ENCODE results near the gene PITPNC1. TPM values are rescaled to one million over a fixed set of nuclear protein-coding genes. Genes with fewer than 3 reads are reported as not detected.

The PITPNC1 gene
- total RNA-seq, 1 experiment from 2014 or later = 23.1 TPM

DNA sequence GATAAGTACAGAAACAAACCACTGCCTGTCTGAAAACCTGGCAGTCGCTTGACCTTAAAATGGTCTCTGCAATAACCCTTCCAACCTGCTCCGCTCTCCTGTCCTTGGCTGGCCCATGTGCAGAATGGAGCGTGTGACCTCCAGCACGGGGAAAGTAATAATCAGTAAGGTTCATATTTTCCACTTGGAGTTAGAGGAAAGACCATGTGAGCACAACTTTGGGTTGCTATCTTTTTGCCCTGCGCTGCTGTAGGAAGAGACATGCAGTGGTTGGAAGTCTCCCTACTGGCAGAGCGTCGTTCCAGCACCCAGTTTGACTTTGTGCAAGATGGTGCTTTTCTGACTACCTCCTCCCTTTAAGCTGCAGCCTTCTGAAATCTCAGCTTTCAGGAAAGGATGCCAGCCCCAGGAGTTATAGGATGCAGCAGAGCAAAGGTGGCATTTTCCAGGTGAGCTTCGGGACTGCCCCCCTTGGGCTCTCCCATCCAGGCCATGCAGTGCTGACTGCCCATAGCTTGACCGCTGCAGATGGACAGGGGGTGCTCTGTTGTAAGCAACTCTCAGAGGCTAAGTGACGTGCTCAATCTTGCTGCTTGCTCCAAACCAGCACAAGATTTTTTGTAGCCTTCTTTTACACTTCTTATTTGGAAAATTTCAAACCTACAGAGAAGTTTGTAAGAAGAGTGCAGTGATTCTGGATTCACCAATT, 230.0 kb downstream of the PITPNC1 start:
- CTCF ChIA-PET = no interaction called here
- Histone ChIP-seq H3K79me2 (ENCODE audit: low read length) (no peaks in the 10 kb centered on the region), H3K4me3 (ENCODE audit: low read length) (no peak overlapping the region), H4K20me1 (ENCODE audit: low read length) (no peaks in the 10 kb centered on the region), H3K27ac (ENCODE audit: low read length) (no peak overlapping the region), H2AFZ (ENCODE audit: low read length) (no peak overlapping the region), H3K4me1 (ENCODE audit: insufficient read depth, low read length) (peaks cover 18% of the 10 kb centered on the region), H3K9me2 (replicated peaks; ENCODE audit: low read length) (no peaks in the 10 kb centered on the region), H3F3A (ENCODE audit: low read length, unreplicated experiment) (no peaks in the 10 kb centered on the region), H3K9ac (ENCODE audit: low read length) (no peak overlapping the region), H3K9me3 (ENCODE audit: low read length) (no peaks in the 10 kb centered on the region), H3K4me2 (ENCODE audit: low read length) (no peak overlapping the region), H3K36me3 (ENCODE audit: low read depth, low read length) (no peaks in the 10 kb centered on the region), H3K27me3 (ENCODE audit: low read length) (no peaks in the 10 kb centered on the region)
- POLR2A ChIA-PET (ENCODE audit: unreplicated experiment) = no interaction called here
- no peak for DNase-seq
- intact Hi-C loops (cut with micrococcal nuclease) = no loop called here
- ATAC-seq = no peak
- TF ChIP-seq EZH2phosphoT487 (IDR thresholded peaks at IDR 0.05; ENCODE audit: borderline replicate concordance, low read length) (no peak), EZH2 (IDR thresholded peaks at IDR 0.05; ENCODE audit: low read length, unreplicated experiment) (no peak)
- TF ChIP-seq, protein P1, sequence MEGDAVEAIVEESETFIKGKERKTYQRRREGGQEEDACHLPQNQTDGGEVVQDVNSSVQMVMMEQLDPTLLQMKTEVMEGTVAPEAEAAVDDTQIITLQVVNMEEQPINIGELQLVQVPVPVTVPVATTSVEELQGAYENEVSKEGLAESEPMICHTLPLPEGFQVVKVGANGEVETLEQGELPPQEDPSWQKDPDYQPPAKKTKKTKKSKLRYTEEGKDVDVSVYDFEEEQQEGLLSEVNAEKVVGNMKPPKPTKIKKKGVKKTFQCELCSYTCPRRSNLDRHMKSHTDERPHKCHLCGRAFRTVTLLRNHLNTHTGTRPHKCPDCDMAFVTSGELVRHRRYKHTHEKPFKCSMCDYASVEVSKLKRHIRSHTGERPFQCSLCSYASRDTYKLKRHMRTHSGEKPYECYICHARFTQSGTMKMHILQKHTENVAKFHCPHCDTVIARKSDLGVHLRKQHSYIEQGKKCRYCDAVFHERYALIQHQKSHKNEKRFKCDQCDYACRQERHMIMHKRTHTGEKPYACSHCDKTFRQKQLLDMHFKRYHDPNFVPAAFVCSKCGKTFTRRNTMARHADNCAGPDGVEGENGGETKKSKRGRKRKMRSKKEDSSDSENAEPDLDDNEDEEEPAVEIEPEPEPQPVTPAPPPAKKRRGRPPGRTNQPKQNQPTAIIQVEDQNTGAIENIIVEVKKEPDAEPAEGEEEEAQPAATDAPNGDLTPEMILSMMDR (conservative IDR thresholded peaks at IDR 0.05; ENCODE audit: low read depth, low read length) = no peak
- no TSS peak for BruUV-seq (replicated peaks)

DNA sequence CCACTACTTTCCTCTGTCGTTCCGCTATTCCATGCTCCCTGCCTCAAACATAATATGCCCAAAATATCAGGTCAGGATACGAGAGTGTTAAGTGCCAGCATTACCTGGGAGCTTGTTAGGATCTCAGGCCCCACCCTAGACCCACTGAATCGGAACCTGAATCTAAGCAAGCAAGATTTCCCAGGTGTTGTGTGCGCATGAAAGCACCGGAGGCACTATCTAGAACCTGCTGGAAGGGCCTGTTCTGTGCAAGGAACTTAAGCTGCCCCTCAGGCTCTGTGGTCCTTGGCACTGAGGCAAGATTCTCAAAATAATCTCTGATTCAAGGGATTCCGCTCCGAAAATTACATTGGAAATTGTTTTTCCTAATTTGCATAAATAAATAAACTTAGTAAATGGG, 233.0 kb downstream of the PITPNC1 start:
- no peaks in the 10 kb centered on the region for H3F3A ChIP-seq (ENCODE audit: low read length, unreplicated experiment)
- no peaks in the 10 kb centered on the region for H3K27me3 ChIP-seq (ENCODE audit: low read length)
- H3K9me2 ChIP-seq (replicated peaks; ENCODE audit: low read length) = no peaks in the 10 kb centered on the region
- peaks cover 18% of the 10 kb centered on the region for H3K4me1 ChIP-seq (ENCODE audit: insufficient read depth, low read length)
- no peak for DNase-seq
- H2AFZ ChIP-seq (ENCODE audit: low read length) = no peak overlapping the region
- no peak overlapping the region for H3K4me3 ChIP-seq (ENCODE audit: low read length)
- H3K9me3 ChIP-seq (ENCODE audit: low read length) = no peaks in the 10 kb centered on the region
- no peak overlapping the region for H3K9ac ChIP-seq (ENCODE audit: low read length)
- BruUV-seq (replicated peaks) = no TSS peak
- no peak for ATAC-seq
- no peak for TF ChIP-seq EZH2phosphoT487 (IDR thresholded peaks at IDR 0.05; ENCODE audit: borderline replicate concordance, low read length)
- TF ChIP-seq, protein P1 (conservative IDR thresholded peaks at IDR 0.05; ENCODE audit: low read depth, low read length) = no peak
- no peak for TF ChIP-seq EZH2 (IDR thresholded peaks at IDR 0.05; ENCODE audit: low read length, unreplicated experiment)
- CTCF ChIA-PET = interaction anchor here (1.1 kb wide), 1 partner anchor 8 kb away, joined by 4 read pairs; no protein-coding TSS in a partner anchor
- POLR2A ChIA-PET (ENCODE audit: unreplicated experiment) = no interaction called here
- no peaks in the 10 kb centered on the region for H3K36me3 ChIP-seq (ENCODE audit: low read depth, low read length)
- intact Hi-C loops (cut with micrococcal nuclease) = no loop called here
- H3K27ac ChIP-seq (ENCODE audit: low read length) = no peak overlapping the region
- no peak overlapping the region for H3K4me2 ChIP-seq (ENCODE audit: low read length)
- no peaks in the 10 kb centered on the region for H4K20me1 ChIP-seq (ENCODE audit: low read length)
- H3K79me2 ChIP-seq (ENCODE audit: low read length) = no peaks in the 10 kb centered on the region

DNA sequence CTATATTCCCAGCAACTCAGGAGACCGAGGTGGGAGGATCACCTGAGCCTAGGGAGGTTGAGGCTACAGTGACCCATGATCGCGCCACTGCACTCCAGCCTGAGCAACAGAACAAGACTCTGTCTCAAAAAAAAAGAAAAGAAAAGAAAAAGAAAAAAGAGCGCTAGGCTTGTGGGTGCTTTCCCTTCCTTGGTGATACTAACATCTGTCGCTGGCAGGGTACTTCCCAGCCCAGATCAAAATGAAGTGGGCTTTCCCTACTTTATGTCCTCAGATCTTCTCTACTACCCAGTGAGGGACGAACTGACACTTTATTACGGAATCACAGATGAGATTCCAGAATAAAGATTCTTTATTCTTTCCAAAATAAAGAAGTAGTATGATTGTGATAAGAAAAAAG, 236.9 kb downstream of the PITPNC1 start:
- H3K9me2 ChIP-seq (replicated peaks; ENCODE audit: low read length) = no peaks in the 10 kb centered on the region
- H3K4me3 ChIP-seq (ENCODE audit: low read length) = no peak overlapping the region
- H3F3A ChIP-seq (ENCODE audit: low read length, unreplicated experiment) = no peaks in the 10 kb centered on the region
- no peaks in the 10 kb centered on the region for H4K20me1 ChIP-seq (ENCODE audit: low read length)
- no peaks in the 10 kb centered on the region for H3K9me3 ChIP-seq (ENCODE audit: low read length)
- no peaks in the 10 kb centered on the region for H3K27me3 ChIP-seq (ENCODE audit: low read length)
- ChIA-PET POLR2A (ENCODE audit: unreplicated experiment) (interaction anchor here (0.6 kb wide), 1 partner anchor 227 kb away, joined by 8 read pairs; no protein-coding TSS in a partner anchor), CTCF (no interaction called here)
- DNase-seq (no peak), ATAC-seq (no peak)
- no peak overlapping the region for H3K27ac ChIP-seq (ENCODE audit: low read length)
- no peak for TF ChIP-seq EZH2 (IDR thresholded peaks at IDR 0.05; ENCODE audit: low read length, unreplicated experiment)
- TF ChIP-seq, protein P1 (conservative IDR thresholded peaks at IDR 0.05; ENCODE audit: low read depth, low read length) = no peak
- no peak for TF ChIP-seq EZH2phosphoT487 (IDR thresholded peaks at IDR 0.05; ENCODE audit: borderline replicate concordance, low read length)
- H3K4me1 ChIP-seq (ENCODE audit: insufficient read depth, low read length) = peaks cover 3% of the 10 kb centered on the region; the same call in 1 of the 2 replicates
- intact Hi-C loops (cut with micrococcal nuclease) = no loop called here
- no peak overlapping the region for H3K9ac ChIP-seq (ENCODE audit: low read length)
- no peak overlapping the region for H2AFZ ChIP-seq (ENCODE audit: low read length)
- H3K36me3 ChIP-seq (ENCODE audit: low read depth, low read length) = no peaks in the 10 kb centered on the region
- no TSS peak for BruUV-seq (replicated peaks)
- no peaks in the 10 kb centered on the region for H3K79me2 ChIP-seq (ENCODE audit: low read length)
- H3K4me2 ChIP-seq (ENCODE audit: low read length) = no peak overlapping the region

Data from PC-3 (cell line).